NCI-H1048 (cell line): ENCODE measurements around the gene ZNF57.
"Not testable (repeated sequence)": the region's sequence is repeated elsewhere in the genome, so short reads cannot be mapped to it uniquely, and the experiment has no call there.

ENCODE experiments used
- DNase-seq: peaks from one replicate; lab custom pipeline; 2025; lab: John Stamatoyannopoulos, UW

Gene ZNF57

DNA sequence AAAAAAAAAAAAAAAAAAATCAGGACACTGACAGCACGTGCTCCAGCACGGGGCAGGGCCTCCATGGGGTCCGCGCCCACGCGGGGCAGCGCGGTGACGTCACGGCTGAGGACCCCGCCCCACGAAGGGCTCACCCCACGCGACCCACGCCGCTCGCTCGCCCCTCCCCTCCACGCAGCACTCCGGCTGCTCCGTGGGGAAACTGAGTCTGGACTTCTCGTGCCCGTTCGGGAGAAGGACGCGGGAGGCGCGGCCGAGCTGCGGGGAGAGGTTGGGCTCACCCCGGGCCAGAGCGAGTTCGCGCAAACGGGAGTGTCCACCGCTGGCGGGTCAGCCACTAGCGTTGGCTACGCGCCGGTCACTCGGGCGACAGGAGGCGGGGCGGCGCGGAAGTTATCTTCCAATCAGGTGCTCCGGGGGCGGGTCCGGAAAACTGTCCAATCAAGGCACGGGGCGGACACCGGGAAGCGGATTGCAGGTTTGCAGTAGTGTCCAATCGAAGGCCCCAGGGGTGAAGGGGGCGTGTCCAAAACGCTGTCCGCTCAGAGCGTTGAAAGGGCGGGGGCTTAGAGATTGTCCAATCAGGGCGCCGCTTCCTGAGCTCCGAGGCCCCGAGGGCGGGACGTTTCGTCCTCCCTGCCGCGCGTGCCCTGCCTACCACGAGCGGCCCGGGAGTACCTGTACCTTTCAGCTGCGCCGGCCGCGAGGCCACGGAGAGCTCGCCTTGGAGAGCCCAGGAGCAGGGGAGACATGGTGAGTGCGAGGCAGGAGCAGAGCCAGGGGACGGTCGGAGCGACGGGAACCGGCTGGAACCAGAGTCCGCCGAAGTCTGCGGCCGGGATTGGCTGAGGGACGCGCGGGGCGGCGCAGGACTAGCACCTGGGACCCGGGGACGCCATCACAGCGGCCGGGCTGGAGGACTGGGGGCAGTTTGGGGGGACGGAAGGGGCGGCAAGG is at the start of gene ZNF57:
Gene ZNF57, plus strand, starts transcription at position 633 of the 957 bp plus-strand sequence. Its CDS starts 118 bp downstream, at position 751.
- DNase-seq = peak; percentile 98

- DNase-seq = no peak
Observed at GRCh38 chr19:2852598-2852997, 48.1 kb upstream of the ZNF57 start.

GRCh38 chr19:2853015-2853606 is 47.6 kb upstream of the ZNF57 start:
- no peak for DNase-seq

DNA sequence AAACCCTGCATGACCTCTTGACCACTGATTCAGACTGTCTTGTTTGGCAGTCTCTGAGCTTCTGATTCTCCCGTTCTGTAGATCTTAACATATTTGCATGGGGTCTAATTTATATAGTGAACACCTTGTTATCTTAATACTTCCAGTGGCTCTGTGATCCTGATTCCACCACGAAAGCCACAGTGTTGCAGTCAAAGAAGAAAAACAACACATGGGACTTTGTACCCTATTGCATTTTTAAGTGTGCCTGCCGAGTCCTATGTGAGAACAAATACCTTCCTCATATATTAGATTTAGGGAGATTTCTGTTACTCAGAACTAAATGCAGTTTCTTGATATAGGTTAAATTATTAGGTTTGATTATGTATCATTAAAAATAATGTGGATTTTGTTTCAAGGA is 45.9 kb upstream of the ZNF57 start:
- DNase-seq = no peak

DNA sequence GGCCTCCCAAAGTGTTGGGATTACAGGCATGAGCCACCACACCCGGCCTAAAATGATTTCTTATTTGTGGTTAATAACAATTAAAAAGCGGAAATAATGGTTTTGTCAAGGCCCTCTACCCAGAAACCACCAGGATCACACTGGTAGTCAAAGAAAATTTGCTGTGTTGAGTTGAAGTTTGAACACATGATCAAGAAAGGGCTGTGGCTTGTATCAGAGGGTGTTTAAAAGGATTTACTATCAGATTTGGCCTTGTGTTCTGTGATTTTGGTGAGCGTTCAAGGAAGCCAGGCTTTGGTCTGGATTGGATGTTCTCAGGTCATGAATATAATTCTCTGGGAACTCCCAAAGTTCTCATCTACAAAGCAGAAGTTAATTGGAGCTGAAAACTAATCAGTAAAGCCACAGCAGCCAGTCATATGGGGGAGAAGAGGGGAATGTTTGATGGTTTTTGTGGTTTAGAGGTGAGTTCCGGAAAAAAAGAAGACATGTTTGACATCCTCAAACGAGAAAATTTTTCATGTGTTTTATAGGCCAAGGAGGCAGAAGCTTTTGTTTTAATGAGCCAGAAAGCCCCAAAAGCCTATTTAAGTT is 44.2 kb upstream of the ZNF57 start:
- DNase-seq = no peak

DNA sequence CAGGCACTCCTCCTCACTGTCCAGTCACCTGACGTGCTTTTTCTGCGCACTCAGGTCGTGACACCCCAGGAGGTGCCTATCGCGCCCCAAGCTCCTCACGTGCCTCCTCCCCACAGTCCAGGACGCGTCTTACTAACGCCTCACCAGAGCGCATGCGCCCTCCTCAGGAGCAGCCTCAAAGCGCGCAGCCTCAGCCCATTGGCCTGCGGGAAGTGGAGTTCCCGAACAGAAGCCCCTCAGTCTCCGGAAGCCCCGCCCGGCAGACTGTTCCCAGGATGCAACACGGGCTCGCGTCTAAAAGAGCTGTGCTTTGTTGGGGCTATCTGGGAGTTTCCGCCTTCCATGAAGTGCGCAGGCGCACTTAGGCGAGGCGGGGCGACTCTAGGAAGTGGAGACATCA is 41.9 kb upstream of the ZNF57 start:
- DNase-seq = no peak

GRCh38 chr19:2863816-2864215 is 36.9 kb upstream of the ZNF57 start:
- DNase-seq = no peak

DNA sequence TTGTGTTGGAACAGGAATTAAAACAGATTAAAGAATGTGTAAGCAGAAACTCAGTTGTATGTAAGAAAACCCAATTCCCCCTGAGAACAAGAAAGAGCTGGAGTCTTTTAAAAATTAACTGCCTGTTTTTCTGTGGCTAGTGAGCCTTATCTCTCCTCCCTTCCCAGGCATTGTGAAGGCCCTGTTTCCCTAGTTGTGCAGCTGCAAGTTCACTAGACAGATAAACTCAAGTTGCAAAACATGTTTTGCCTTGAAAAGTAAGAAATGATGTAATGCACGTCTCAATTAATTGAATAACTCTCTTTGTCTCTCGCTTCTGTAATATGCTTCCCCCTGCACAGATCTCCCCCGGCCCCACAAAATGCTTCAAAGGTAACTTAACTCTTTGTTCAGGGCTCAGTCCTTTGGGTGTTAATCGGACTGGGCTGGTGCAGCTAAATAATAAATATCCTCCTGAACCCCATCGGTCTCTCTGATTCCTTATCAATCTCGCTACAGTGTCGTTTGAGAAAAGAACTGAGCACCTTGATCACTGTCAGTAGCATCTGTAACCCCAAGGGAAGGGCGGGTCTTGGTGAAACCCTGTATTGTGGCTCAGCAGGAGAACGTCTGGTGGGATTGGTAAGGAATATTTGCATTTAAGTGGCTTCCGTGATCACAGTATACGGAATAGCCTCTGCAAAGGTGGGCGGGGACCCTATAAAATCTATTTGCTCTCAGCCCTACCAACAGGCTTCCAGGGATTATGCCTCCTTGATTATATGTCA is 35.2 kb upstream of the ZNF57 start:
- DNase-seq = no peak

DNA sequence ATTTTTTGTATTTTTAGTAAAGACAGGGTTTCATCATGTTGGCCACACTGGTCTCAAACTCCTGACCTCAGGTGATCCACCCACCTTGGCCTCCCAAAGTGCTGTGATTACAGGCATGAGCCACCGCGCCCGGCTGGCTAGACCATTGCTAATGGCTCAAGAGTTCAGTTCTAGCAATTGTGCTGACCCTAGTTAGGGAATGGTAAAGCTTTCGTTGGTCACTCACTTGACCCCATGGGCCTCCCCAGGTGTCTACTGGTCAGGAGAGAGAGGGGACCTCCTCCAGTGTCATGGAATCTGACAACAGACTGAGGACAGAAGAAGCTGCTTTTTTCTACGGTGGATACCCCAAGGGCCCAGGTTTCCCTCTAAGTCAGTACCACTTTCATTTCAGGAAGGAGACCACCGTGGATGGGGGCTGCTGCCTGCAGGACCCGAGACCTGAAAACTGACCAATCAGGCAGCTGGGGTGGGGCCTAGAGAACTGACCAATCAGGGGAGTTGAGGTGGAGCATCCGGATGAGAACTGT is 34.2 kb upstream of the ZNF57 start:
- no peak for DNase-seq

GRCh38 chr19:2867025-2867991 is 33.4 kb upstream of the ZNF57 start, which contains the start of gene ZNF556:
ZNF556 (plus strand) TSS chr19:2867335; CDS start chr19:2867422, 87 bp downstream.
- DNase-seq = peak; percentile 97

DNA sequence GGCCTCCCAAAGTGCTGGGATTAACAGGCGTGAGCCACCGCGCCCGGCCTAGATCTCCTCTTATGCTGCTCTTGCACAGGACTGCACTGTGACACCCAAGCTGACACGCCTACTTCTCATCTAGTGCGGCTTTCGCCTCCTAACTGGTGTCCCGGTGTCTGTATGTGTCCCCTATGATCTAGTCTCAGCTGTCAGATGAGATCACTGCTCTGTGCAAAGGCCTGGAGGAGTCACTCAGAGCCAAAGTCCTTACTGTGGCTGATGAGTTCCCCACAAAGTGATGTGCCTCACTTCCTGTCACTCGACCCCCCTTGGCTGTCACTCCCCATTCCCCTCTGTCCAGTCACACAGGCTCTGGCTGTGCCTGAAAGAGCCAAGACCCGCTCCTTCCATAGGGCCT is 31.1 kb upstream of the ZNF57 start:
- no peak for DNase-seq

GRCh38 chr19:2872175-2872574 is 28.6 kb upstream of the ZNF57 start:
- not testable (repeated sequence) for DNase-seq

- DNase-seq = no peak
Observed at GRCh38 chr19:2877398-2878331, 23.1 kb upstream of the ZNF57 start.

GRCh38 chr19:2883686-2884439 is 16.9 kb upstream of the ZNF57 start:
- DNase-seq = no peak

DNA sequence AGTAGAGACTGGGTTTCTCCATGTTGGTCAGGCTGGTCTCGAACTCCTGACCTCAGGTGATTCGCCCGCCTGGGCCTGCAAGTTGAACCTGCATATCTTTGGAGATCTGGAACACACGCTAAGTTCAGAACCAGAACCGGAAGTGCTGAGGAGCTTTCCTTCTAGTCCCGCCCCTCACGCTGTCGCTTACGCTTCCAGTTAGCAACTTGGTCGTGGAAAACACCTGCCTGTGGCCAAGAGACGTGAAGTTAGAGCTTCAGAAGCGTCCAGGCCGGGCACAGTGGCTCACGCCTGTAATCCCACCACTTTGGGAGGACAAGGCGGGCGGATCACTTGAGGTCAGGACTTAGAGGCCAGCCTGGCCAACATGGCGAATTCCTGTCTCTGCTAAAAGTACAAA is 15.0 kb upstream of the ZNF57 start:
- no peak for DNase-seq

GRCh38 chr19:2887391-2887914 is 13.3 kb upstream of the ZNF57 start:
- DNase-seq = peak; percentile 17

GRCh38 chr19:2888731-2889224 is 11.9 kb upstream of the ZNF57 start:
- peak; percentile 88 for DNase-seq

DNA sequence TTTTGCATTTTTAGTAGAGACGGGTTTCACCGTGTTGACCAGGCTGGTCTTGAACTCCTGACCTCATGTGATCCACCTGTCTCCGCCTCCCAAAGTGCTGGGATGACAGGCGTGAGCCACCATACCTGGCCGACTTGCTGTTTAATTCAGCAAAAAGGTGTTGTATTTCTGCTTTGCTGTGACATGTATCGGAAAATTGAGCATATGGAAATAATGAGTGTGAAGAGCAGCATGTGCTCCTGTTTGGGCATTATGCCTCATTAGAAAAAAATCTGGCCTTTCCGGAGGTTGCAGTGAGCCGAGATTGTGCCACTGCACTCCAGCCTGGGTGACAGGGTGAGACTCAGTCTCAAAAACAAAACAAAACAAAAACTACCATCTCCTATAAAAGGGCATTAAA is 10.2 kb upstream of the ZNF57 start:
- DNase-seq = not testable (repeated sequence)
